Stromal cell of bone marrow (primary cell): ENCODE results near the gene ACTC1.

ENCODE experiments used
- DNase-seq: peaks from one replicate; pipeline ENCODE4 v3.0.0-alpha.2; 2012; ENCODE audit warnings: low read depth

Gene ACTC1

GRCh38 chr15:34799149-34800101 lies 4.1 kb upstream of the ACTC1 start:
- DNase-seq, result no peak

GRCh38 chr15:34796847-34797435 lies 1.6 kb upstream of the ACTC1 start:
- no peak for DNase-seq

GRCh38 chr15:34794590-34795206 lies 651 bp downstream of the ACTC1 start:
- no peak for DNase-seq

- DNase-seq, result no peak
Observed at GRCh38 chr15:34793901-34794300, 1.4 kb downstream of the ACTC1 start.

- DNase-seq, result no peak
Observed at GRCh38 chr15:34793071-34793470, 2.3 kb downstream of the ACTC1 start.

- DNase-seq, result no peak
Observed at GRCh38 chr15:34791701-34792100, 3.6 kb downstream of the ACTC1 start.

GRCh38 chr15:34790121-34790520 lies 5.2 kb downstream of the ACTC1 start:
- DNase-seq, result no peak

GRCh38 chr15:34789326-34789725 lies 6.0 kb downstream of the ACTC1 start:
- DNase-seq, result no peak

GRCh38 chr15:34786206-34786605 lies 9.1 kb downstream of the ACTC1 start:
- no peak for DNase-seq

GRCh38 chr15:34783991-34784390 lies 11.4 kb downstream of the ACTC1 start:
- DNase-seq, result no peak

GRCh38 chr15:34783431-34783830 lies 11.9 kb downstream of the ACTC1 start:
- no peak for DNase-seq

GRCh38 chr15:34782901-34783300 lies 12.4 kb downstream of the ACTC1 start:
- DNase-seq, result no peak

- DNase-seq, result no peak
Observed at GRCh38 chr15:34780725-34781124, 14.6 kb downstream of the ACTC1 start.

- DNase-seq, result no peak
Observed at GRCh38 chr15:34776606-34777105, 18.7 kb downstream of the ACTC1 start.

- no peak for DNase-seq
Observed at GRCh38 chr15:34773917-34774316, 21.4 kb downstream of the ACTC1 start.

GRCh38 chr15:34773013-34773412 lies 22.3 kb downstream of the ACTC1 start:
- no peak for DNase-seq

- no peak for DNase-seq
Observed at GRCh38 chr15:34772312-34772711, 23.0 kb downstream of the ACTC1 start.

- DNase-seq, result no peak
Observed at GRCh38 chr15:34769711-34770110, 25.6 kb downstream of the ACTC1 start.

- DNase-seq, result no peak
Observed at GRCh38 chr15:34768530-34768929, 26.8 kb downstream of the ACTC1 start.

- no peak for DNase-seq
Observed at GRCh38 chr15:34765741-34766140, 29.6 kb downstream of the ACTC1 start.

- no peak for DNase-seq
Observed at GRCh38 chr15:34760909-34761308, 34.4 kb downstream of the ACTC1 start.

GRCh38 chr15:34759992-34760391 lies 35.4 kb downstream of the ACTC1 start:
- DNase-seq, result no peak

- DNase-seq, result no peak
Observed at GRCh38 chr15:34759347-34759746, 36.0 kb downstream of the ACTC1 start.
